ENCODE results near the gene ESPNL.

- TF ChIP-seq CTCF (IDR thresholded peaks at IDR 0.05) (no peak), ZNF425 (CRISPR knock-in tag; conservative IDR thresholded peaks at IDR 0.05) (no peak), MAX (CRISPR knock-in tag; IDR thresholded peaks at IDR 0.05) (no peak), NFE2L1 (CRISPR knock-in tag; IDR thresholded peaks at IDR 0.05) (no peak), ZNF317 (CRISPR knock-in tag; IDR thresholded peaks at IDR 0.05; ENCODE audit: borderline replicate concordance, low read depth) (no peak), MYBL2 (CRISPR knock-in tag; IDR thresholded peaks at IDR 0.05) (no peak), ELF4 (CRISPR knock-in tag; IDR thresholded peaks at IDR 0.05; ENCODE audit: low read depth) (no peak), TEAD4 (CRISPR knock-in tag; IDR thresholded peaks at IDR 0.05) (no peak), E2F5 (CRISPR knock-in tag; IDR thresholded peaks at IDR 0.05) (no peak), USF1 (CRISPR knock-in tag; IDR thresholded peaks at IDR 0.05) (no peak)
- TF ChIP-seq, protein P1, sequence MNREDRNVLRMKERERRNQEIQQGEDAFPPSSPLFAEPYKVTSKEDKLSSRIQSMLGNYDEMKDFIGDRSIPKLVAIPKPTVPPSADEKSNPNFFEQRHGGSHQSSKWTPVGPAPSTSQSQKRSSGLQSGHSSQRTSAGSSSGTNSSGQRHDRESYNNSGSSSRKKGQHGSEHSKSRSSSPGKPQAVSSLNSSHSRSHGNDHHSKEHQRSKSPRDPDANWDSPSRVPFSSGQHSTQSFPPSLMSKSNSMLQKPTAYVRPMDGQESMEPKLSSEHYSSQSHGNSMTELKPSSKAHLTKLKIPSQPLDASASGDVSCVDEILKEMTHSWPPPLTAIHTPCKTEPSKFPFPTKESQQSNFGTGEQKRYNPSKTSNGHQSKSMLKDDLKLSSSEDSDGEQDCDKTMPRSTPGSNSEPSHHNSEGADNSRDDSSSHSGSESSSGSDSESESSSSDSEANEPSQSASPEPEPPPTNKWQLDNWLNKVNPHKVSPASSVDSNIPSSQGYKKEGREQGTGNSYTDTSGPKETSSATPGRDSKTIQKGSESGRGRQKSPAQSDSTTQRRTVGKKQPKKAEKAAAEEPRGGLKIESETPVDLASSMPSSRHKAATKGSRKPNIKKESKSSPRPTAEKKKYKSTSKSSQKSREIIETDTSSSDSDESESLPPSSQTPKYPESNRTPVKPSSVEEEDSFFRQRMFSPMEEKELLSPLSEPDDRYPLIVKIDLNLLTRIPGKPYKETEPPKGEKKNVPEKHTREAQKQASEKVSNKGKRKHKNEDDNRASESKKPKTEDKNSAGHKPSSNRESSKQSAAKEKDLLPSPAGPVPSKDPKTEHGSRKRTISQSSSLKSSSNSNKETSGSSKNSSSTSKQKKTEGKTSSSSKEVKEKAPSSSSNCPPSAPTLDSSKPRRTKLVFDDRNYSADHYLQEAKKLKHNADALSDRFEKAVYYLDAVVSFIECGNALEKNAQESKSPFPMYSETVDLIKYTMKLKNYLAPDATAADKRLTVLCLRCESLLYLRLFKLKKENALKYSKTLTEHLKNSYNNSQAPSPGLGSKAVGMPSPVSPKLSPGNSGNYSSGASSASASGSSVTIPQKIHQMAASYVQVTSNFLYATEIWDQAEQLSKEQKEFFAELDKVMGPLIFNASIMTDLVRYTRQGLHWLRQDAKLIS (CRISPR knock-in tag; IDR thresholded peaks at IDR 0.05; ENCODE audit: borderline replicate concordance) = no peak
- TF ChIP-seq, protein P2, sequence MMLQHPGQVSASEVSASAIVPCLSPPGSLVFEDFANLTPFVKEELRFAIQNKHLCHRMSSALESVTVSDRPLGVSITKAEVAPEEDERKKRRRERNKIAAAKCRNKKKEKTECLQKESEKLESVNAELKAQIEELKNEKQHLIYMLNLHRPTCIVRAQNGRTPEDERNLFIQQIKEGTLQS (CRISPR knock-in tag; conservative IDR thresholded peaks at IDR 0.05) = no peak
- TF ChIP-seq, protein P3, sequence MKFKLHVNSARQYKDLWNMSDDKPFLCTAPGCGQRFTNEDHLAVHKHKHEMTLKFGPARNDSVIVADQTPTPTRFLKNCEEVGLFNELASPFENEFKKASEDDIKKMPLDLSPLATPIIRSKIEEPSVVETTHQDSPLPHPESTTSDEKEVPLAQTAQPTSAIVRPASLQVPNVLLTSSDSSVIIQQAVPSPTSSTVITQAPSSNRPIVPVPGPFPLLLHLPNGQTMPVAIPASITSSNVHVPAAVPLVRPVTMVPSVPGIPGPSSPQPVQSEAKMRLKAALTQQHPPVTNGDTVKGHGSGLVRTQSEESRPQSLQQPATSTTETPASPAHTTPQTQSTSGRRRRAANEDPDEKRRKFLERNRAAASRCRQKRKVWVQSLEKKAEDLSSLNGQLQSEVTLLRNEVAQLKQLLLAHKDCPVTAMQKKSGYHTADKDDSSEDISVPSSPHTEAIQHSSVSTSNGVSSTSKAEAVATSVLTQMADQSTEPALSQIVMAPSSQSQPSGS (CRISPR knock-in tag; IDR thresholded peaks at IDR 0.05; ENCODE audit: borderline replicate concordance, low read depth) = no peak
- TF ChIP-seq, protein P4, sequence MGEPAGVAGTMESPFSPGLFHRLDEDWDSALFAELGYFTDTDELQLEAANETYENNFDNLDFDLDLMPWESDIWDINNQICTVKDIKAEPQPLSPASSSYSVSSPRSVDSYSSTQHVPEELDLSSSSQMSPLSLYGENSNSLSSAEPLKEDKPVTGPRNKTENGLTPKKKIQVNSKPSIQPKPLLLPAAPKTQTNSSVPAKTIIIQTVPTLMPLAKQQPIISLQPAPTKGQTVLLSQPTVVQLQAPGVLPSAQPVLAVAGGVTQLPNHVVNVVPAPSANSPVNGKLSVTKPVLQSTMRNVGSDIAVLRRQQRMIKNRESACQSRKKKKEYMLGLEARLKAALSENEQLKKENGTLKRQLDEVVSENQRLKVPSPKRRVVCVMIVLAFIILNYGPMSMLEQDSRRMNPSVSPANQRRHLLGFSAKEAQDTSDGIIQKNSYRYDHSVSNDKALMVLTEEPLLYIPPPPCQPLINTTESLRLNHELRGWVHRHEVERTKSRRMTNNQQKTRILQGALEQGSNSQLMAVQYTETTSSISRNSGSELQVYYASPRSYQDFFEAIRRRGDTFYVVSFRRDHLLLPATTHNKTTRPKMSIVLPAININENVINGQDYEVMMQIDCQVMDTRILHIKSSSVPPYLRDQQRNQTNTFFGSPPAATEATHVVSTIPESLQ (CRISPR knock-in tag; IDR thresholded peaks at IDR 0.05) = no peak
Observed at GRCh38 chr2:238080518-238080917, 19.6 kb upstream of the ESPNL start.

All from WTC11 (cell line).